AG09309 (cell line): Measurements from ENCODE around the gene ZNF546.

Source experiments
- DNase-seq: peaks from one replicate; pipeline ENCODE4 v3.0.0-alpha.2; 2010; ENCODE audit warnings: low read depth
- H3K4me3 ChIP-seq: 2 replicates; pipeline ENCODE4 v1.5.1; 2011; ENCODE audit warnings: mild to moderate bottlenecking, low read depth, low read length, moderate library complexity; ENCODE audit not compliant: control insufficient read depth
- CTCF ChIP-seq: IDR thresholded peaks from 2 replicates; pipeline ENCODE4 v1.5.1; 2011; ENCODE audit warnings: mild to moderate bottlenecking, low read depth, low read length, inconsistent platforms; ENCODE audit not compliant: insufficient read depth, control insufficient read depth; ENCODE audit errors: missing control alignments

ZNF546 gene

DNA sequence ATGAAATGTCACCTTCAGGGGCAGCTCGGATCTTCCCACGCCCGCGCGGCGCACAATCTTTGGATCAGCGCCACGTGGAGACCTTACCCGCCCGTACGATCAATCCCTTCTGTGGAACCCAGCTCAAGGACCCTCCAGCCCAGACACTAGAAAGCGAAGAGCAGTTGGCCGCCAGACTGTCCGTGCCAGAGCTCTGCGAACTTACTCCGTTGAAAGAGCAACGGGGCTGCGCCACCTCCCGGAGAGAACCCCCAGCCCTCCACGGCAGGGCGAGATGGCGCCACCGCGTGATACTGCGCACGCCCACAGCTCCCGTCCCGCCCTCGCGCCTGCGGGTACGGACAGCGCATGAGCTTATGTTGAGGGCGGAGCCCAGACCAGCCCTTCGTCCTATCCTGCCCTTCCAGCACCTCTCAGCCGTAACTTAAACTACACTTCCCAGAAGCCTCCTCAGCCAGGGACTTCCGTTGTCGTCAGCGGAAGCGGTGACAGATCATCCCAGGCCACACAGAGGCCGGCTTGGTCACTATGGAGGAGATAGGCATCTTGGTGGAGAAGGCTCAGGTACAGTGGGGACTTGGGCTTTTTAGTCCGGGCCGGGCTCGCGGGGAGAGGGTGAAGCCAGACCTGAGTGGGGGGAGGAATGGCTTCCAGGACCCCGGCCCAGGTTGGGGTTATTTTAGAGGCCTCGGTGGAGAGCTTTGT lies 26.0 kb upstream of the ZNF546 start, which contains the start of gene PSMC4:
Gene PSMC4, plus strand, starts transcription at position 491 of the 705 bp plus-strand sequence. Its CDS starts 38 bp downstream, at position 529.
- peak; percentile 97 for DNase-seq
- TF ChIP-seq CTCF = peak; percentile 79
- peak within 1 kb of the TSS; percentile 88 for H3K4me3 ChIP-seq

DNA sequence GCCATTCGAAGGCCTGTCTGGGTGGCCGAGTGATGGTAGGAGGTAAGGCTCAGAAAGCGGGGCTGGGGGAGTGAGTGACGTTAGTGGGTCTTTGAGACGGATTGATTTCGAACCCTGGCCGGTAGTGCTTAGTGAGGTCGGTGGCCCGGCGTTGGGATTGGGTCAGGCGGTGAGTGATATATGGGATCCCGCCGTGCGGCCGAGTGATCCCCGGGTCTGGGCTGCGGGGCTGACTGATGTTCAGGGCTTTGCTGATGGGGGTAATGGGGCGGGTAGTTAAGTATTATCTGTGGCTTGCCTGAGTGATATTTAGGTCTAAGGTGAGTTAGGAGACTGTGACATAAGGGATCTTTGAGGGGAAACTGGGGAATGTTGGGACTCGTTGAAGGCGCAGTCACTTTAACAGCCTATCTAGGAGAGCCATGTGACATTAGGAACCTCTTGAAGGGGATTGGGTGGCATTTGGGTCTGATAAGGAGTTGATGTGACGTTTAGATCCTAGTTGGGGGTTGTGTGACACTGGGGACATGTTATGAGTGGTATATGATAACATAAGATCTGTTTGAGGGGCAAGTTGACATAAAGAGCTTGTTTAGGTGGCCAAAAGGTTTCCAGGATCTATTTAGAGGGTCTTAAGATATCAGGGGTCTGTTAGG lies 25.4 kb upstream of the ZNF546 start:
- peak overlapping the region; percentile 88 for H3K4me3 ChIP-seq
- no peak for TF ChIP-seq CTCF
- DNase-seq = no peak

- no peak for TF ChIP-seq CTCF
- no peak for DNase-seq
- H3K4me3 ChIP-seq = no peak overlapping the region
These were observed 22.3 kb upstream of the ZNF546 start for GRCh38 chr19:39974377-39975155.

- TF ChIP-seq CTCF = no peak
- no peak overlapping the region for H3K4me3 ChIP-seq
These were observed 14.0 kb upstream of the ZNF546 start for GRCh38 chr19:39982883-39983282.

DNA sequence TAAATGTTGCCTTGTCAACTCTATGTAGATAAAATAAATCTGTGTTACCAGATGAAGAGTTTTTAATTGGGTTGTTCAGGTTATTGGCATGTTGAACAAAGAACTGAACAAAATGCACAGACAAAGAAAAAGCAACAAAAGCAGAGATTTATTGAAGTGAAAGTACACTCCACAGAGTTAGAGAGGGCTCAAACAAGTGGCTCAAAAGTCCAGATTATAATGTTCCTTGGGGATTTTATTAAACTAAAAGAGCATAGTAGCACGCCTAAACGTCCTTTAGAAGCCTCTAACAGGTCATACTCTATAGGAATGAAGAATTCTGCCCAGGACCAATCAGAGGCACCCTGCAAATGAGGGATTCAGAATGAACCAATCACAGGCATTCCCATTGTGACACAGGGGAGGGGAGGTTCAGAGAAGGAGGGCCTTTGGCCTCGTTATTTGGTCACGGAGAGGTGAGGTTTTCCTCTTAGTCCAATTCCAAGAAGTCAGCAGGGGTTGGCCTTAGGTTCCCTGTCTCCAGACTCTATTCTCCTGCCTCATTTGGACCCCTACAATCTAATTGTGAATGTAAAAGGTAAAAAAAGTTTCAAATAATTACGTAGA lies 13.1 kb upstream of the ZNF546 start:
- no peak for DNase-seq
- no peak for TF ChIP-seq CTCF
- H3K4me3 ChIP-seq = no peak overlapping the region

More at GRCh38 chr19:39982883-39983282, 14.0 kb upstream of the ZNF546 start:
- DNase-seq = no peak

DNA sequence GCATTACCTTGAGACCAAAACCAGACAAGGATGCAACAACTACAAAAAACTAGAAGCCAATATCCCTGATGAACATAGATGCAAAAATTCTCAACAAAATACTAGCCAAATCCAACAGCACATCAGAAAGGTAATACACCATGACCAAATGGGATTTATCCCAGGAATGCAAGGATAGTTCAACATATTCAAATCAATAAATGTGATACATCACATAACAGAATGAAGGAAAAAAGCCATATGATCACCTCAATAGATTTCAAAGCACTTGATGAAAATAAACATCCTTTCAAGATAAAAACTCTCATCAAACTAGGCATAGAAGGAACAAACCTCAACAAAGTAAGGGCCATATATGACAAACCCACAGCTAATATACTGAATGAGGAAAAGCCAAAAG lies 10.2 kb upstream of the ZNF546 start:
- H3K4me3 ChIP-seq = no peak overlapping the region
- no peak for TF ChIP-seq CTCF
- DNase-seq = no peak
